A549 (cell line): ENCODE measurements around the gene ARHGEF7.

ENCODE experiments used
- EHF ChIP-seq: fragments of 250-450 bp; sonication (Bioruptor Pico); IDR thresholded peaks from 2 replicates; pipeline ENCODE4 v1.5.0; 2020; ENCODE audit warnings: mild to moderate bottlenecking
- EP300 ChIP-seq, 2 experiments: fragments of >200 bp; sonication (Bioruptor Twin); formaldehyde crosslinking; IDR thresholded peaks; 2 replicates in 1 of 2; 3 replicates in 1 of 2; pipeline ENCODE4 v1.6.1; 2016 to 2017
- PHF8 ChIP-seq: fragments of 200-600 bp; sonication (generic); IDR thresholded peaks from 2 replicates; pipeline ENCODE4 v1.6.1; 2016; ENCODE audit warnings: low read depth, mild to moderate bottlenecking, antibody characterized with exemption, moderate library complexity, borderline replicate concordance
- POLR2A ChIP-seq: IDR thresholded peaks from 2 replicates; pipeline ENCODE4 v1.6.1; 2012; ENCODE audit warnings: mild to moderate bottlenecking, low read length
- ZFP36 ChIP-seq: fragments of 450-650 bp; IDR thresholded peaks from 2 replicates; pipeline ENCODE4 v1.6.1; 2014; ENCODE audit warnings: borderline replicate concordance; ENCODE audit not compliant: partially characterized antibody
- ZNF302 ChIP-seq: fragments of 250-450 bp; sonication (Bioruptor Pico); IDR thresholded peaks from 2 replicates; pipeline ENCODE4 v1.9.0; 2021; ENCODE audit warnings: inconsistent platforms, mild to moderate bottlenecking, moderate library complexity
- TF ChIP-seq, protein P1 (sequence below): fragments of >200 bp; sonication (Bioruptor Twin); formaldehyde crosslinking; IDR thresholded peaks from 3 replicates; pipeline ENCODE4 v1.5.1; 2016
- TF ChIP-seq, protein P2 (sequence below): fragments of 200-600 bp; sonication (generic); IDR thresholded peaks from 2 replicates; pipeline ENCODE4 v1.6.1; 2016; ENCODE audit warnings: antibody characterized with exemption, mild to moderate bottlenecking, moderate library complexity
- TF ChIP-seq, protein P3 (sequence below): IDR thresholded peaks from 2 replicates; pipeline ENCODE4 v1.6.1; 2012

DNA sequence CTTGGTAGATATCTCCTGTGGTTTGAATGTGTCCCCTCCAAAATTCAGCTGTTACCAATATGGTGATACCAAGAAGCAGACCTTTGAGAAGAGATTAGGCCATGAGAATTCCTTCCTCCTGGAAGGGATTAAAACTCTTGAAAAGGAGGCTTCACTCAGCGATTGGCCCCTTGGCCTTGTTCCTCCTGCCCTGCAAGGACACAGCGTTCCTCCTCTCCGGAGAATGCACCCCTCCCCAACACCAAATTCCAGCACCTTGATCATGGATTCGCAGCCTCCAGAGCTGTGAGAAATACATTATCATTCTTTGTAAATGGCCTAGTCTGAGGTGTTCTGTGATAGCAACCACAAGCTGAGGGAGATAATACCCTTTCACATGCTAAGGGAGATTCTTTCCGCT is 34.5 kb upstream of the ARHGEF7 start:
- TF ChIP-seq, protein P1, sequence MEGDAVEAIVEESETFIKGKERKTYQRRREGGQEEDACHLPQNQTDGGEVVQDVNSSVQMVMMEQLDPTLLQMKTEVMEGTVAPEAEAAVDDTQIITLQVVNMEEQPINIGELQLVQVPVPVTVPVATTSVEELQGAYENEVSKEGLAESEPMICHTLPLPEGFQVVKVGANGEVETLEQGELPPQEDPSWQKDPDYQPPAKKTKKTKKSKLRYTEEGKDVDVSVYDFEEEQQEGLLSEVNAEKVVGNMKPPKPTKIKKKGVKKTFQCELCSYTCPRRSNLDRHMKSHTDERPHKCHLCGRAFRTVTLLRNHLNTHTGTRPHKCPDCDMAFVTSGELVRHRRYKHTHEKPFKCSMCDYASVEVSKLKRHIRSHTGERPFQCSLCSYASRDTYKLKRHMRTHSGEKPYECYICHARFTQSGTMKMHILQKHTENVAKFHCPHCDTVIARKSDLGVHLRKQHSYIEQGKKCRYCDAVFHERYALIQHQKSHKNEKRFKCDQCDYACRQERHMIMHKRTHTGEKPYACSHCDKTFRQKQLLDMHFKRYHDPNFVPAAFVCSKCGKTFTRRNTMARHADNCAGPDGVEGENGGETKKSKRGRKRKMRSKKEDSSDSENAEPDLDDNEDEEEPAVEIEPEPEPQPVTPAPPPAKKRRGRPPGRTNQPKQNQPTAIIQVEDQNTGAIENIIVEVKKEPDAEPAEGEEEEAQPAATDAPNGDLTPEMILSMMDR, result no peak
- no peak for TF ChIP-seq POLR2A
- TF ChIP-seq ZNF302 (CRISPR knock-in tag), result no peak
- TF ChIP-seq PHF8, result no peak
- TF ChIP-seq, protein P2, sequence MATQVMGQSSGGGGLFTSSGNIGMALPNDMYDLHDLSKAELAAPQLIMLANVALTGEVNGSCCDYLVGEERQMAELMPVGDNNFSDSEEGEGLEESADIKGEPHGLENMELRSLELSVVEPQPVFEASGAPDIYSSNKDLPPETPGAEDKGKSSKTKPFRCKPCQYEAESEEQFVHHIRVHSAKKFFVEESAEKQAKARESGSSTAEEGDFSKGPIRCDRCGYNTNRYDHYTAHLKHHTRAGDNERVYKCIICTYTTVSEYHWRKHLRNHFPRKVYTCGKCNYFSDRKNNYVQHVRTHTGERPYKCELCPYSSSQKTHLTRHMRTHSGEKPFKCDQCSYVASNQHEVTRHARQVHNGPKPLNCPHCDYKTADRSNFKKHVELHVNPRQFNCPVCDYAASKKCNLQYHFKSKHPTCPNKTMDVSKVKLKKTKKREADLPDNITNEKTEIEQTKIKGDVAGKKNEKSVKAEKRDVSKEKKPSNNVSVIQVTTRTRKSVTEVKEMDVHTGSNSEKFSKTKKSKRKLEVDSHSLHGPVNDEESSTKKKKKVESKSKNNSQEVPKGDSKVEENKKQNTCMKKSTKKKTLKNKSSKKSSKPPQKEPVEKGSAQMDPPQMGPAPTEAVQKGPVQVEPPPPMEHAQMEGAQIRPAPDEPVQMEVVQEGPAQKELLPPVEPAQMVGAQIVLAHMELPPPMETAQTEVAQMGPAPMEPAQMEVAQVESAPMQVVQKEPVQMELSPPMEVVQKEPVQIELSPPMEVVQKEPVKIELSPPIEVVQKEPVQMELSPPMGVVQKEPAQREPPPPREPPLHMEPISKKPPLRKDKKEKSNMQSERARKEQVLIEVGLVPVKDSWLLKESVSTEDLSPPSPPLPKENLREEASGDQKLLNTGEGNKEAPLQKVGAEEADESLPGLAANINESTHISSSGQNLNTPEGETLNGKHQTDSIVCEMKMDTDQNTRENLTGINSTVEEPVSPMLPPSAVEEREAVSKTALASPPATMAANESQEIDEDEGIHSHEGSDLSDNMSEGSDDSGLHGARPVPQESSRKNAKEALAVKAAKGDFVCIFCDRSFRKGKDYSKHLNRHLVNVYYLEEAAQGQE, result no peak
- no peak for TF ChIP-seq EP300 (IDR thresholded peaks at IDR 0.05)
- TF ChIP-seq, protein P3, sequence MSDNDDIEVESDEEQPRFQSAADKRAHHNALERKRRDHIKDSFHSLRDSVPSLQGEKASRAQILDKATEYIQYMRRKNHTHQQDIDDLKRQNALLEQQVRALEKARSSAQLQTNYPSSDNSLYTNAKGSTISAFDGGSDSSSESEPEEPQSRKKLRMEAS, result no peak
- no peak for TF ChIP-seq ZFP36
- no peak for TF ChIP-seq EHF (CRISPR knock-in tag)
